NOMO-1 treated with dmso at 0.1 percent for 144 hours (cell line): ENCODE results near the gene RNF2.
"Not testable (repeated sequence)": the region's sequence is repeated elsewhere in the genome, so short reads cannot be mapped to it uniquely, and the experiment has no call there.

ENCODE experiments used
- DNase-seq: peaks from one replicate; lab custom pipeline; 2025; ENCODE audit not compliant: unreplicated experiment; lab: John Stamatoyannopoulos, UW

The RNF2 gene

DNA sequence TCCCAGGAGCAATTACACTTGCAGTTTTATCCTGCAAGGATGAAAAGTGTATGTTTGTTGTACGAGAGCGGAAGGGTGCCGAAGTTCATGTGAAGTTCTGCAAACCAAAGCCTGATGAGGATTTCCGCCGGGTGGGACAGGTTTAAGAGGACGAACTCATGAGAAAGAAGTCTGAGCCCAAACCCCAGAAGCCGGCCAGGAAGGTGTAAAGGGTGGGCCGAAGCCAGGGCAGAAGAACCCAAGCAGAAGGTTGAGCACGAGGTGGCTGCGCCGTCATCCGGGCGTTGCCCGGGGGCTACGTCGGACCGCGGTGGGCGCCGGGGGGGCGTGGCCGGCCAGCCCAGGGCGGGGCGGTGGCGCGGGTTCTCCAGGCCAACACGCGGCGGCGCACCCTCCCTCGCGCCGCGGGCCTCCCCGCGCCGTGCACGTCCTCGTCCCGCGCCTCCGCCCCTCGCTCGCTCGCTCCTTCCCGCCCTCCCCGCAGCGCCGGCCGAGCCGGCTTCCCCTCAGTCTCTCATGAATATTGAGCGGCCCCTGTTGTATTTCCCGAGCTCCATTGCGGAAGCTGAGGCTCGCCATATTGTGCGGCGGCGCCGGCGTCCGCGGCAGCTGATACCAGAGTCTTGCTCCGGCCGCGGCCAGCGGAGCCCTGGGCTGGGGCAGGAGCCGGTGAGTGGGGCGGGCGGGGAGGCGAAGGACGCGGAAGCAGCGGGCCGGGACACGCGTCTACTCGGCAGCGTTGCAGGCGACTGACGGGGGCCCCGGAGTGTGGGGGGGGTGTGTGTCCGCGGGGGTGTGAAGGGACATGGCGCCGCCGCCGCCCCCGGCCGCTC lies at the start of gene RNF2:
Gene RNF2 (plus strand): TSS at position 578 of the 833 bp plus-strand sequence. CDS start 41,996 bp downstream, outside the sequence.
- DNase-seq = peak; percentile 83

DNA sequence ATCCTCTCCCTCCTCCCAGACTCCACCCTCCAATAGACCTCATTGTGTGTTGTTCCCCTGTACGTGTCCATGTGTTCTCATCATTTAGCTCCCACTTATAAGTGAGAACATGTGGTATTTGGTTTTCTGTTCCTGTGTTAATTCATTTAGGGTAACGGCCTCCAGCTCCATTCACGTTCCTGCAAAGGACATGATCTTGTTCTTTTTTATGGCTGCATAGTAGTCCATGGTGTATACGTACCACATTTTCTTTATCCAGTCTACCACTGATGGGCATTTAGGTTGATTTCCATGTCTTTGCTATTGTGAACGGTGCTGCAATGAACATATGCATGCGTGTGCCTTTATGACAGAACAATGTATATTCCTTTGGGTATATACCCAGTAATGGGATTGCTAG lies 45.4 kb upstream of the RNF2 start:
- not testable (repeated sequence) for DNase-seq

DNA sequence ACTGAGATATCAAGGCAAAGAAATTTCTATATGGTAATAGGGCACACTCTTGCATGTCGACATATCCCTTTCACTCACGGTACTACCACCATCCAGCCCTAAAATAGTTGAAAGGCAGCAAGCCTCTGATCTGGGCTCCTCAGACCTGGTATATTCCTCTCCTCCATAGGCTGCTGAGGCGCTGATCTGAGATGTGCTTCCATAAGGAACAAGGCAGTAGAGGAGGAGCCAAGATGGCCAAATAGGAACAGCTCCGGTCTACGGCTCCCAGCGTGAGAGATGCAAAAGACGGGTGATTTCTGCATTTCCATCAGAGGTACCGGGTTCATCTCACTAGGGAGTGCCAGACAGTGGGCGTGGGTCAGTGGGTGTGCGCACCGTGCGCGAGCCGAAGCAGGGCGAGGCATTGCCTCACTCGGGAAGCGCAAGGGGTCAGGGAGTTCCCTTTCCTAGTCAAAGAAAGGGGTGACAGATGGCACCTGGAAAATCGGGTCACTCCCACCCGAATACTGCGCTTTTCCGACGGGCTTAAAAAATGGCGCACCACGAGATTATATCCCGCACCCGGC lies 44.0 kb upstream of the RNF2 start:
- DNase-seq = not testable (repeated sequence)

DNA sequence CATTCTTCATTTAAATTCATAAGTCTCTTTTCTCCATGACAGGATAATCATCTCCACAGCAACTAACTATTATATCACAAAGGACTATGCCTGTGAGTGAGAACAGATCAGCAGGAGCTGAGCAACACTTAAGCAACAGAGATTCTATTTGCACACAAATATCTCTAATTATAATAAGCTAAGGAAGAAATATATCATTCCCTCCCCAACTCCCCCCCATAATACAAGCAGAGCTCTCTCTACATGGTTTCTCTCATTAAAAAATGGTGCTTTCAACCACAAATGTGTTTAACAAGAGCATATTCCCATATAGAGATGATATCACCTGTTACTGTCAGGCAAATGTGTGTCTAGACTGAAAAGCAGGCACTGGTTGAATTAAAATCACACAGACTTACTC lies 36.5 kb upstream of the RNF2 start:
- DNase-seq = no peak

DNA sequence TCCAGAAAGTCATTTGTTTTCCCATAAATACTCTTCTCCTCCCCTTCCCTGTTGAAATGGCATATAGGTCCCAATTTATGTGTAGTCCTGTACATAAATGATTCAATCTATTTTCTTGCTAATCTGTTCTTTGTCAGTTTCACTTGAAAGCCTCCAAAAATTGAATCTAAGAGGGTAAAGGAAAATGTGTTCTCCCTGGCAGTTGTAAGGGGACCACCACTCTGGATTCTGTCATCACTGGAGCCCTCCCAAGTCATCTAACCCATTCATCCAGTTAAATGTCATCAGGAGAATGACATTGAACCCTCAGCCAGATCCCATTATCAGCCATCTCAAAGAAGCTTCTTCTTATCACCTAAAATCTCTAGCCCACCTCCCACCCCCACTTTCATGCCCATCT lies 35.0 kb upstream of the RNF2 start:
- no peak for DNase-seq

DNA sequence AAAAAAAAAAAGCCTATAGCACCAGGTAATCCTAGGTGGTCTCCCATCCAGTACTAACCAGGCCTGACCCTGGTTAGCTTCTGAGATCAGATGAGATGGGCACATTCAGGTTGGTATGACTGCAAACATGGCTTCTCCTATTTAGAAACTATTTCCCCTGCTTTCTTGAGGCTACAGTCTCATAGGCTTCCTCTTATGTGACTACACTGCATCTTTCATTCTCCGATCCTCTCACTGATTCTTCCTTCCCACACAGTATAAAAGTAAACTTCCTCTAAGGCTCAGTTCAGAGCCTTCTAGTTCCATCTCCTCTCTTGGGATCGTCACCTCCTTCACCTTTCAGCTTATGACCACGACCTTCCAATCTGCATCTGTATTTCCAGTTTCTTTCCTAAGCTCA lies 30.4 kb upstream of the RNF2 start:
- DNase-seq = no peak

DNA sequence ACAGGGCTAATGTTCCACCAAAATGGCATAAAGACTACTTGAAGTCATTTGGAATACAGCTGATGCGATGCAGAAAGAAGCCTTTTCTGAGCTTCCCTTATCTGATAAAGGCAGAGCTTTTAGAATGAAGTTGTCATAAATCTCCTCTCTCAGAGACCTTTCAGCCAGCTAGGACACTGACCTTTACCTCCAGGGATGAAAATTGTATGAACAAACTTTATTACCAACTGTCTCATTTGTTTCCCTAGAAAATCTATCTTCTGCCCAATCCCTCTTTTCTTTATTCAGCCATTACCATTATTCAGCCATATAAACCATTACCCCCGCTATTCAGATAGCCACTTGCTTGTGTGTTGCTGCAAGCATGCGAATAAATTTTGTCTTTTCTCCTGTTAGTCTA lies 29.7 kb upstream of the RNF2 start:
- DNase-seq = no peak

DNA sequence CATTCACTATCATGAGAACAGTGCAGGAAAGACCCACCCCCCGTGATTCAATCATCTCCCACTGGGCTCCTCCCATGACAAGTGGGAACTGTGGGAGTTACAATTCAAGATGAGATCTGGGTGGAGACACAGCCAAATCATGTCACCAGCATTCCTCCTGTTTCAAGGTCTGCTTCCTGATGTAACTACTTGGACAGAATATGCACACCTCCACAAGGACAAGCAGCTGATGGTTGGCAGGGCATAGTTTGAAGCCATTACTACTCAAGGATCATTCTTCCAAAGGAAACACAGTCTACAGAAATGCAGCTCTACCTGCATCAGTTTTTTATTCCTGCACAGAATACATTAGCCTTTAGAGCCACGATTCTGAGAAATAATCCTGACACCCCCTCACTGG lies 28.5 kb upstream of the RNF2 start:
- DNase-seq = no peak

DNA sequence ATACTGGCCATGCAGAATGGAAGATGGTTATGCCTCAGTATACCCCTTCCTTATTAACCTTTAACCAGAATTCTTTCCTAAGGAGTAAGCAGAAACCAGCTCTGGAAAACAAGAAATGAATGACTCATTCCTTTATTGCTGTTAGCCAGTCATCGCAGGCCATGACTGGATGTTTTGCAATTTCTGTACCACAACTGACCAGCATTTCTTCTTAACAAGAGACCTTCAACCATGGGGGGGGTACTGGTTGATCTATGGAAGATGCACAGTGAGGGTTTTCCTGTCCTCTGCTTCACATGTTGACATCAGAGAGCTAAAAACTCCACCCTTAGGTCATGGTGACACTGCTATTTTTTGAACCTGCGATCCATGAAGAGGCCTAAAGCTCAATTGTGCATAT lies 28.0 kb upstream of the RNF2 start:
- no peak for DNase-seq

DNA sequence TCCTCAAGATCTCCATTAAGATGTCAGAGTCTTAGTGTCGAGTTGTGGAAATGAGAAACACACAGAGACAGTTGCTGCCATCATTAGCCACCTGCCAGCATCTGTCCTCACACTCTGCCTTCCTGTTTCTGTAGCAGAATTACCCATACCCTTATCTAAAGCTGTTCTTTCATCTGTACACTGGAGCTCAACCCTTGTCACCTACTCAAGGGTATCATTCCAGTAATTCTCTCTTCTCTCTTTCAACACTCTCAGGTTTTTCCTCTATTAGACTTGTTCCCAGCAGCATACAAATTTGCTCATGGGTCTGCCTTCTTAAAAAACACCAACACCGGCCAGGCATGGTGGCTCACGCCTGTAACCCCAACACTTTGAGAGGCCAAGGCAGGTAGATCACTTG lies 27.4 kb upstream of the RNF2 start:
- DNase-seq = no peak

DNA sequence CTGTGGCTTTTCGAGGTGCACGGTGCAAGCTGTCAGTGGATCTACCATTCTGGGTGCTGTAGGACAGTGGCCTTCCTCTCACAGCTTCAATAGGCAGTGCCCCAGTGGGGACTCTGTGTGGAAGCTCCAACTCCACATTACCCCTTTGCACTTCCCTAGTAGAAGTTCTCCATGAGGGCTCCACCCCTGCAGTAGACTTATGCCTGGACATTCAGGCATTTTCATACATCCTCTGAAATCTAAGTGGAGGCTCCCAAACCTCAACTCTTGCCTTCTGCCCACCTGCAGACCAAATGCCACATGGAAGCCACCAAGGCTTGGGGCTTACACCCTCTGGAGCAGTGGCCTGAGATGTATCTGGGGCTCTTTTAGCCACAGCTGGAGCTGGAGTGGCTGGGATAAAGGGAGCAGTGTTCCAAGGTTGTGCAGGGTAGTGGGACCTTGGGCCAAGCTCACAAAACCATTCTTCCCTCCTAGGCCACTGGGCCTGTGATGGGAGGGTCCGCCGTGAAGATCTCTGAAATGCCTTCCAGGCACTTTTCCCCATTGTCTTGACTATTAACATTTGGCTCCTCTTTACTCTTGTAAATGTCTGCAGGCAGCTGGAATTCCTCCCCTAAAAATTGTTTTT lies 18.0 kb upstream of the RNF2 start:
- DNase-seq = no peak

DNA sequence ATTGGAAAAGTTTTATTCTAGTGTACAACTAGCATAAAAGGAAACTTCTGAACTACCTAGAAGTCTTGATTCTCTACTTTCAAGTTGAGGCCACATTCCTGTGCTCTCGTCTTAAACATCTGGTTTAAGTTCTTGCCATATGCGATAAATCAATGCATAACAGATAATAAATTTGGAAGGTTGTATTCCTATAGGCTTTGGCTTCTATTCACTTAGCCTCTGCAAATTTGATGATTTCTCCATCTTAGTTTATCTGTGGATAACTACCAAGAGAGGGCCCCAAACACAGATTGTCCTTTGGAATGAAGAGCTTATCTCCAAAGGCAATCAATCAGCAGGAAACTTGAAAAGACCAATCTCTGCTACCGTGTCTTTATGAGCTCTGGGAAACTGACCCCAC lies 11.7 kb upstream of the RNF2 start:
- no peak for DNase-seq

DNA sequence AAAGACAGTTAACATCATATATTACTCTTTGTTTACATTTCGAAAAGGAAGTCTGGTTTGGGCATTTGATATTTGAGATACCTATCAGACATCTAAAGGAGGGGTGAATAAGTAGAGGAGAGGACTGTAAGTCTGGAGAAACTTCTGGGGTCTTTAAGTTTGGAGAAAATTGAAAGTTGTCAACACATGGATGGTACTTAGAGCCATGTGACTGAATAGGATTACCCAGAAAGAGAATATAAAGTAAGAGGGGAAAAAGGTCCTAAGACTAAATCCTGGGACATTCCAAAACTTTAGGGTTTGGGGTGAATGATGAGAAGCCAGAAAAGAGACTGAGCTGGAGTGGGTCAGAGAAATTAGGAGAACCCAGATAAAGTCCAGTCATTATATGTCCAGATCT lies 10.1 kb upstream of the RNF2 start:
- no peak for DNase-seq

DNA sequence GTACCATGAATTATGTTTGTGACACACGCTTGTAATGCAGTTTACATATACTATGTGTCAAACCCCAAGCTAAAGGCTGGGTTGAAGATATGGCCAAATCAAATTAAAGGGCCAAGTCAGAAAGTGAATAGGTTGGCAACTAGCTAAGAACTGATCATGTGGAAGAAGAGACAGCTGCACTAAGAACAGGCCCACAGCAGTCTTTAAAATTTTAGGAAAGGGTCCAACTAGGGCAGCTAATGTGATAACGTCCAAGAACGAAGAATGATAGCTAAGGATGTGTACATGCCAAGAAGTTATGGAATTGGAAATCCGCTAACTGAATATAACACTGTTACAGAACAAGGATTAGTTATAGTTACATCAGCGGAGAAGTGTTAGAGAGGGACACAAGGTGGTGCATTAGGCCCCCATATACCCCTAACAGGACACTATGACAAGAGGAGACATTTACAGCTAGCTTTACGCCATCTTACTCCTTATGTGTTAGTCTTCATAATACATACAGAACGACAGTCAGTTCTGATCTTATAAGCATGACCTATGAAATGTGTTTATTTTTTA lies 6.5 kb upstream of the RNF2 start:
- DNase-seq = no peak

DNA sequence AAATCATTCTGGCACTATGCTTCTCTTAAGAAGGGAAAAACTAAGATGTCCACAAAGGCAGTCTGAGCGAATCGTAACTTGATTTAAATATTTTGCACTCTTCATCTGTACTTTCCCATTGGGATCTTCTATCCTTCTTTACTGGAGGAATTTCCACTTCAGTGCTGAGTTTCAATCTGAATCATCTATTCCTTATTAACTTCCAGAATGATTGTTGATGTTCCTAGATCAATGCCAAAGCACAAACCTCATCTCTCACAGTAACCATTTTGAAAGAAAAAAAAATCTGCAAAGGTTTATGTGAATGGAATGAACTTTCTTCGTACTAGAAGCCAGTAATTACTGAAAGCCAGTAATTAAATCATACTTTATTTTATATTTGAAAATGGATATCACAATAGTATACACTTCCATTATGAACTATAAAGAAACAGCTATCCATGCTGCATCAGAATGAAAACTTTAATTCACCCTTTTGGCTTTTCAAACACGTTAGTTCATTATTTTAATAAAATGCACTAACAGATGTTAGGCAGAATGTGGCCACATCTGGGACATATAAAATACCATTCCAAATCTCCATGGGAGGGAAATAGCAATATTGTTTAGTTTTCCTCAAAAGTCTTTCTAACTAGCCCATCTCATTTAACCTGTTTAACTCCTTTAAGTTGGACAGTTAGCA lies 5.5 kb upstream of the RNF2 start:
- DNase-seq = no peak

DNA sequence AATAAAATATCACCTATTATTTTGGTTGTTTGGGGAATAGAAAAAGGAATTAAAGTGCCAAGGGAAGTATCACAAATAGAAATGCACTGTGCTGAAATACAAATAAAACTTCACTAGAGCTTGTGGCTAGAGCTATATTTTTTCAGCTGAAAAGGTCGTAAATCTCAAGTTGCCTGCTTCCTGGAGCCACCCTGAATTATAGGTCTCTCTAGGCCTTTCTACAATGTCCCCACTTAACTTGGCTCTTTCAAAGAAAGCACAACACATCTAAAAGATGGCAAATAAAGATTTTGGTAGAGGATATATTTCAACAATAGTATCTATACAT lies 5.0 kb upstream of the RNF2 start:
- DNase-seq = no peak

DNA sequence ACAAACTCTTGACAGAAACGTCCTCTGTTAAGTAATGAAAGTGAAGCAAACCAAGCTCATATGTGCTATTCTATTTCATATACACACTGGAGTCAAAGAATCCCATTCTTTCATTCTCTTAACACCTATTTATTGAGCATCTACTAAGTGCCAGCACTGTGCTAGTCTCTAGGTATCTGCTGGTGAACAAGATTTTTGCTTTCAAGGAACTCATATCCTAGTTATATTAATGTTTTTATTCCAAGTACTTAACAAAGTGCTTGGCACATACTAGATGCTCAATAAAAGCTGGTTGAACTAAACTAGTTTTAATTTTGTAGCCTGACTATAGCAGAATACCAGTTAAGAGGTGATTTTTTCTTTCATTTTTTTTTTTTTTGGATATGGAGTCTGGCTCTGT lies 3.6 kb upstream of the RNF2 start:
- DNase-seq = no peak

DNA sequence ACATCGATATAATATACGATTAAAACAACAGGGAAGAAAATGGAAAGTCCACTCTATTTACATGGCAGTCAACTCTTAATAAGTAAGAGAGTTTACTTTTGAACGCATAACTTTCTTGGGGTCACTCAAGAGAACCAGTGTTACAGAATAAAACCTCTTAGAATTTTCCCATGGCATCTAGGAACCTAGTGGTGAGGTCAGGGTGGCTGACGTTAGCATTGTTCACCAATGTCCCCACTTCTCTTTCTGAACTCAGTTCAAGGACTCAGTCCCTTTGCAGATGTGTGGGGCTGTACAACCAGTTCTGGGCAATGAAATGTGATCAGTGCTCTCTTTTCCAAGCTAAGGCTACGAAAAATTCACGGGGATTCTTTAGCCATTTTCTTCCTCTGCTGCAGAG lies 2.6 kb upstream of the RNF2 start:
- DNase-seq = no peak

DNA sequence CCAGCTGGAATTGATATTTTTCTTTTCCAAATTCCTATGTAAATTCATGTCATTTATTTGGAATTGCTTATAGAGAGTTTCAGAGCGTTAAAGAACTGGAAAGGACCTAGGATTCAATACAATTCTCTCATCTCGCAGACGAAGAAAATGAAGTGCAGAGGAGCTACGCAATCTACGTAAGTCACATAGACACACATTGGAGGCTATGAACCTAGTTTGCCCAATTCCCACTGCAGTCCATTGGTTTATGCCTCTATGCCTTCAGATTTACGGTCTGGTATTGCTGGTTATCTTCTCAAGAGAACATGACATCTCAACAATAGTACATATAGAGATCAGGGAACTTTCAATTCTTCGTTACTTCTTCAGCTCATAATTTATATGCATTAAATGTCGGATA lies 971 bp upstream of the RNF2 start:
- no peak for DNase-seq

DNA sequence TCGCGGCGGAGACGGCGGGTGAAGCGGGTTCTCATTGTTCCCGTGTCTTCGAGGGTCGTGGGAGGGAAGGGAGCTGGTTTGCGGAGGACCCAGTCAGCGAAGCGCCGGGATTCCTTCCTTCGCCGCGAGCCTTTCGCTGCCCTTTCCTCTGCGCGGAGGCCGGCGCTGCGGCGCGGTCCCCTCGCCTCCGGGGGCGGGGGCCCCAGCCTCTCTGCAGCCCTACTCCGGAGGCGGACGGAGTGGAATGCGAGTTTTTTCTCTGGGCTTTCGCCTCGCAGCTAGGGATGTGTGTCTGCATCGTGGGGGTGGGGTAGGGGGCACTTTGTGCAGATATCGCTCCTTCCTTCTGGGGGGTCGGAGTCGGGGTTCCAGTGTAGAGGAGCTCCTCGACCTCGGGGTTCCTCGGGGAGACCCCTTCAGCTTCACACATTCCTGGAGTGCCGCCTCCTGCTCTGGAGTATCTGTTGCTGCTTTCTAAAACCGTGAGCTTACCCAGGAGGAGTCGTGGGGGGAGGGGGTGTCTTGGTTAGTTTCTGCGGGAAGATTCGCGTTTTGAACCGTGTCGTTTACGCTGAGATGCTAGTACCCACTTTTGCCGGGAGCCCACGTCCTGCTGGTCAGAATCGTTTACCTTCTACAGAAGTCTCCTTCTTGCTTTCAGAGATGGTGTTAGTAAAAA lies 595 bp downstream of the RNF2 start:
- DNase-seq = no peak

DNA sequence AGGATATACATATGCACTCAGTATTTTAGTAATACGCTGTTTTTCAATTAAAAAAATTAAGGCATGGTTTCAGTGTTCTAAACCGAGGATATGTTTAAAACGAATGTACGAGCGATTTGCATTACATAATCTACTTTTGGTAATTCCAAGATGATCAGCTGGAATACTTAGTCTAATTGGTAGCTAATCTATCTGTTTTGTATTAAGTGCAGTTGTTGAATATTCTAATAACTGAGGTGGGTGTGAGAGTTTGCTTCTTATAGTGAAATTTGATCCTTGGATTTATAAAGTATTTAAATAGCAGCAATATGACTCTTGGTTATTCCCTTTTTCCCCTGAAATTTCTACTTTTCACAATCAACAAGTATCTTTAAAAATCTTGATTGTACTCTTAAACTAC lies 1.3 kb downstream of the RNF2 start:
- DNase-seq = no peak
